K562 (cell line): Measurements from ENCODE around the gene SPG21. TPM values are rescaled to one million over a fixed set of nuclear protein-coding genes. Genes with fewer than 3 reads are reported as not detected.
A peak's percentile ranks its signal among the peaks of the same experiment; 100 is the strongest.

Experiments
- ATAC-seq: fragments of 200-7000 bp; cut with Tn5 transposase; 3 replicates; pipeline ENCODE4 v1.9.1; 2020; ENCODE audit warnings: moderate library complexity
- BruUV-seq: library from RNA; stranded (reverse); fragments of 400-500 nt; replicated peaks from 2 replicates; lab custom pipeline; 2021; lab: Mats Ljungman, UMichigan
- CTCF ChIA-PET: fragments of 300-600 bp; formaldehyde crosslinking; extraction: SDS; loops from one replicate; lab custom pipeline; 2021; ENCODE audit warnings: low intra/inter-chr PET ratio; lab: Yijun Ruan, JAX
- POLR2A ChIA-PET: fragments of 300-600, 350-650 bp; sonication (Branson Sonifier 250); formaldehyde crosslinking; extraction: SDS; loops from one replicate; lab custom pipeline; 2021; ENCODE audit warnings: antibody characterized with exemption, inconsistent platforms; lab: Yijun Ruan, JAX
- DNase-seq, 4 experiments: peaks; one replicate each; pipeline versions ENCODE4 v3.0.0 to v3.0.0-alpha.2; 2011 to 2018; ENCODE audit warnings: low spot score in 3 of 4, mixed read lengths in 3 of 4; ENCODE audit errors: extremely low read depth in 1 of 4
- FAIRE-seq: peaks from 2 replicates; lab custom pipeline; 2011; peaks lifted over from hg19 to GRCh38; lab: Jason Lieb, UNC
- H2AFZ ChIP-seq: 2 replicates; pipeline ENCODE4 v1.6.0; 2011; ENCODE audit warnings: low read depth, low read length, control low read depth, inconsistent platforms
- H3K27ac ChIP-seq: fragments of 200-600 bp; 3 replicates; pipeline ENCODE4 v1.8.0; 2011; ENCODE audit warnings: low read depth, mild to moderate bottlenecking, control low read depth, inconsistent platforms, low read length, moderate library complexity, mixed read lengths; ENCODE audit errors: extremely low read depth
- H3K27me3 ChIP-seq, 2 experiments: fragments of 300-600 bp in 1 of 2; 2 replicates in 1 of 2; 3 replicates in 1 of 2; pipeline versions ENCODE4 v1.6.0 to v1.8.0; 2011; ENCODE audit warnings: inconsistent platforms in 2 of 2, low read length in 2 of 2, mild to moderate bottlenecking in 1 of 2, mixed read lengths in 1 of 2, moderate library complexity in 1 of 2; ENCODE audit not compliant: control insufficient read depth in 2 of 2, insufficient read depth in 2 of 2
- H3K36me3 ChIP-seq: fragments of 300-600 bp; 3 replicates; pipeline ENCODE4 v1.8.0; 2011; ENCODE audit warnings: mild to moderate bottlenecking, low read length, inconsistent platforms; ENCODE audit not compliant: control insufficient read depth, insufficient read depth
- H3K4me1 ChIP-seq, 2 experiments: fragments of 200-600 bp in 1 of 2; replicated peaks in 1 of 2; 2 replicates in 1 of 2; 3 replicates in 1 of 2; pipeline versions ENCODE4 v1.5.1 to v1.8.0; 2011; ENCODE audit warnings: inconsistent platforms in 2 of 2, low read length in 2 of 2, mild to moderate bottlenecking in 1 of 2, mixed read lengths in 1 of 2, moderate library complexity in 1 of 2; ENCODE audit not compliant: control insufficient read depth in 2 of 2, insufficient read depth in 2 of 2
- H3K4me2 ChIP-seq: 2 replicates; pipeline ENCODE4 v1.6.1; 2011; ENCODE audit warnings: low read length, control low read depth, inconsistent platforms, mixed read lengths; ENCODE audit not compliant: insufficient read depth
- H3K4me3 ChIP-seq: fragments of 200-600 bp; sonication (generic), shearing (Covaris generic); 2 replicates; pipeline ENCODE4 v1.5.1; 2016; ENCODE audit warnings: control low read depth, inconsistent platforms
- H3K79me2 ChIP-seq: fragments of 200-600 bp; 3 replicates; pipeline ENCODE4 v1.8.0; 2011; ENCODE audit warnings: low read length, inconsistent platforms; ENCODE audit not compliant: control insufficient read depth, insufficient read depth
- H3K9ac ChIP-seq, 2 experiments: 2 replicates each; pipeline versions ENCODE4 v1.6.0 to v1.6.1; 2011; ENCODE audit warnings: low read depth in 2 of 2, low read length in 2 of 2, control low read depth in 1 of 2, inconsistent platforms in 1 of 2, mild to moderate bottlenecking in 1 of 2, mixed read lengths in 1 of 2; ENCODE audit not compliant: insufficient read depth in 1 of 2
- H3K9me1 ChIP-seq: one replicate; pipeline ENCODE4 v1.6.0; 2011; ENCODE audit warnings: inconsistent platforms, mild to moderate bottlenecking, low read length, moderate library complexity; ENCODE audit not compliant: control insufficient read depth, insufficient read depth
- H3K9me3 ChIP-seq: replicated peaks from 2 replicates; pipeline ENCODE4 v1.5.1; 2011; ENCODE audit warnings: low read depth, low read length, inconsistent platforms; ENCODE audit not compliant: control insufficient read depth, insufficient read depth
- H4K20me1 ChIP-seq: replicated peaks from 2 replicates; pipeline ENCODE4 v1.6.1; 2011; ENCODE audit warnings: low read length, inconsistent platforms, mixed read lengths; ENCODE audit not compliant: control insufficient read depth, insufficient read depth
- ZC3H11A ChIP-seq: IDR thresholded peaks from 2 replicates; pipeline ENCODE4 v1.6.1; 2012; ENCODE audit warnings: low read depth, low read length, improper control_type of control experiment
- ZNF121 ChIP-seq: sonication (generic); formaldehyde crosslinking; conservative IDR thresholded peaks from 2 replicates; pipeline ENCODE4 v1.8.0; 2022; ENCODE audit warnings: missing genetic modification reagents
- WGBS: fragments of 100-300 bp; shearing (Covaris generic); methylation state at CpG from one replicate; pipeline ENCODE4 v1.1.6; 2016; ENCODE audit warnings: low coverage, mixed read lengths; ENCODE audit not compliant: insufficient coverage; ENCODE audit errors: missing lambda C conversion rate; 5-methylcytosine and 5-hydroxymethylcytosine counted together
- in situ Hi-C: fragments of 300-500 bp; cut with MboI; formaldehyde crosslinking; loops from 4 replicates; pipeline ENCODE4 v1.15.0; 2018; ENCODE audit warnings: inconsistent platforms, mixed read lengths
- intact Hi-C: fragments of 100-400 bp; cut with micrococcal nuclease; formaldehyde crosslinking; loops from 2 replicates; pipeline ENCODE4 v1.14.2; 2022
- polyA plus RNA-seq, 8 experiments: library from polyadenylated mRNA; depleted of rRNA in 4 of 8; stranded (reverse) in 5 of 8; unstranded in 3 of 8; fragments of >200 nt; fragmentation: Nextera tagmentation in 2 of 8; fragmentation: Illumina TruSeq in 1 of 8; extraction: Ambion mirVana in 2 of 8; extraction: Trizol in 1 of 8; gene quantifications; 2 replicates each; pipeline versions ENCODE4 v1.2.1 to v1.2.3, GENCODE V29; 2011 to 2014; ENCODE audit warnings: inconsistent platforms in 1 of 8, missing spikeins in 1 of 8
- total RNA-seq, 7 experiments: library from RNA; depleted of rRNA in 6 of 7; stranded (reverse); fragments of >200 nt in 6 of 7; fragmentation: Illumina TruSeq in 2 of 7; extraction: Trizol in 2 of 7; gene quantifications; 2 replicates each; pipeline versions ENCODE4 v1.2.1 to v1.2.3, GENCODE V29; 2011 to 2021; ENCODE audit warnings: low replicate concordance in 1 of 7
- TF ChIP-seq, protein P1 (sequence below): fragments of 200-800 bp; sonication (Bioruptor generic); IDR thresholded peaks from 2 replicates; pipeline ENCODE4 v1.6.1; 2016; ENCODE audit warnings: missing genetic modification characterization, missing compliant biosample characterization

The SPG21 gene
- total and polyA plus RNA-seq, 9 of the 15 experiments (the other 6 are each of a cell fraction or from before 2014, with no cell fraction given) = 22.8 to 98.8 (median 65.1) TPM

DNA sequence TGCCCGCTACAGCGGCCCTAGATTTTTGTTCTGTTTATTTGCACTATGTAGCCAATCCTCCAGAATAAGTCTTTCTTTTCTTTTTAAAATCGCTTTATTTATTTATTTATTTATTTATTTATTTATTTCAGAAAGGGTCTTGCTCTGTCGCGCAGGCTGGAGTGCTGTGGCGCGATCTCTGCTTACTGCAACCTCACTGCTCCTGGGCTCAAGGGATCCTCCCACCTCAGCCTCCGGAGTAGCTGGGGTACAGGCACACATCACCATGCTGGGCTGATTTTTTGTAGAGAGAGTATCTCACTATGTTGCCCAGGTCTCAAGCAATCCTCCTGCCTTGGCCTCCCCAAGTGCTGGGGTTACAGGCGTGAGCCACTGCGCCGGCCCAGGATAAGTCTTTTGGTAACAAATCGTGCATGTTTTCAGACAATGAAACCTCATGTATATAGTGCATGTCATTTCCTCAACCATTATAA lies 40.1 kb upstream of the SPG21 start:
- peaks cover 20% of the 10 kb centered on the region for H3K36me3 ChIP-seq
- WGBS = 35% methylated on average over 8 of the region's 12 CpGs
- no peak for ATAC-seq
- peaks cover 8 to 13% of the 10 kb centered on the region in 2 experiments; a peak in 4 of 5 replicates for H3K4me1 ChIP-seq
- H3K4me3 ChIP-seq = peak overlapping the region; percentile 84; the same call in 1 of the 2 replicates
- TF ChIP-seq ZNF121 (peak; percentile 79), ZC3H11A (peak; percentile 67; the same call in 1 of the 2 replicates)
- TF ChIP-seq, protein P1, sequence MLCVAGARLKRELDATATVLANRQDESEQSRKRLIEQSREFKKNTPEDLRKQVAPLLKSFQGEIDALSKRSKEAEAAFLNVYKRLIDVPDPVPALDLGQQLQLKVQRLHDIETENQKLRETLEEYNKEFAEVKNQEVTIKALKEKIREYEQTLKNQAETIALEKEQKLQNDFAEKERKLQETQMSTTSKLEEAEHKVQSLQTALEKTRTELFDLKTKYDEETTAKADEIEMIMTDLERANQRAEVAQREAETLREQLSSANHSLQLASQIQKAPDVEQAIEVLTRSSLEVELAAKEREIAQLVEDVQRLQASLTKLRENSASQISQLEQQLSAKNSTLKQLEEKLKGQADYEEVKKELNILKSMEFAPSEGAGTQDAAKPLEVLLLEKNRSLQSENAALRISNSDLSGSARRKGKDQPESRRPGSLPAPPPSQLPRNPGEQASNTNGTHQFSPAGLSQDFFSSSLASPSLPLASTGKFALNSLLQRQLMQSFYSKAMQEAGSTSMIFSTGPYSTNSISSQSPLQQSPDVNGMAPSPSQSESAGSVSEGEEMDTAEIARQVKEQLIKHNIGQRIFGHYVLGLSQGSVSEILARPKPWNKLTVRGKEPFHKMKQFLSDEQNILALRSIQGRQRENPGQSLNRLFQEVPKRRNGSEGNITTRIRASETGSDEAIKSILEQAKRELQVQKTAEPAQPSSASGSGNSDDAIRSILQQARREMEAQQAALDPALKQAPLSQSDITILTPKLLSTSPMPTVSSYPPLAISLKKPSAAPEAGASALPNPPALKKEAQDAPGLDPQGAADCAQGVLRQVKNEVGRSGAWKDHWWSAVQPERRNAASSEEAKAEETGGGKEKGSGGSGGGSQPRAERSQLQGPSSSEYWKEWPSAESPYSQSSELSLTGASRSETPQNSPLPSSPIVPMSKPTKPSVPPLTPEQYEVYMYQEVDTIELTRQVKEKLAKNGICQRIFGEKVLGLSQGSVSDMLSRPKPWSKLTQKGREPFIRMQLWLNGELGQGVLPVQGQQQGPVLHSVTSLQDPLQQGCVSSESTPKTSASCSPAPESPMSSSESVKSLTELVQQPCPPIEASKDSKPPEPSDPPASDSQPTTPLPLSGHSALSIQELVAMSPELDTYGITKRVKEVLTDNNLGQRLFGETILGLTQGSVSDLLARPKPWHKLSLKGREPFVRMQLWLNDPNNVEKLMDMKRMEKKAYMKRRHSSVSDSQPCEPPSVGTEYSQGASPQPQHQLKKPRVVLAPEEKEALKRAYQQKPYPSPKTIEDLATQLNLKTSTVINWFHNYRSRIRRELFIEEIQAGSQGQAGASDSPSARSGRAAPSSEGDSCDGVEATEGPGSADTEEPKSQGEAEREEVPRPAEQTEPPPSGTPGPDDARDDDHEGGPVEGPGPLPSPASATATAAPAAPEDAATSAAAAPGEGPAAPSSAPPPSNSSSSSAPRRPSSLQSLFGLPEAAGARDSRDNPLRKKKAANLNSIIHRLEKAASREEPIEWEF = no peak
- no peak overlapping the region for H3K9ac ChIP-seq
- no peak for DNase-seq
- ChIA-PET CTCF (interaction anchor here (0.7 kb wide), 1 partner anchor 302 kb away, joined by 4 read pairs; no protein-coding TSS in a partner anchor), POLR2A (no interaction called here)
- no peaks in the 10 kb centered on the region for H3K9me1 ChIP-seq
- H3K79me2 ChIP-seq = peaks cover 19% of the 10 kb centered on the region
- H2AFZ ChIP-seq = no peak overlapping the region
- intact Hi-C loops = loop anchor here (5.0 to 10.0 kb wide), 4 partner anchors 58 to 355 kb away; no protein-coding TSS in a partner anchor
- H3K27me3 ChIP-seq = no peaks in the 10 kb centered on the region
- H4K20me1 ChIP-seq = no peaks in the 10 kb centered on the region
- H3K9me3 ChIP-seq = no peaks in the 10 kb centered on the region
- FAIRE-seq = no peak
- in situ Hi-C loops = loop anchor here (10.0 kb wide), 1 partner anchor 295 kb away; no protein-coding TSS in a partner anchor
- H3K4me2 ChIP-seq = no peak overlapping the region
- BruUV-seq = no TSS peak
- no peak overlapping the region for H3K27ac ChIP-seq
